Osteocyte (in vitro differentiated cells): ENCODE results near the gene DCTN5. TPM values are rescaled to one million over a fixed set of nuclear protein-coding genes. Genes with fewer than 3 reads are reported as not detected.
A peak's percentile ranks its signal among the peaks of the same experiment; 100 is the strongest.
"Not testable (repeated sequence)": the region's sequence is repeated elsewhere in the genome, so short reads cannot be mapped to it uniquely, and the experiment has no call there.

Experiments used
- DNase-seq: peaks from one replicate; pipeline ENCODE4 v3.0.0; 2021; ENCODE audit warnings: mixed read lengths; ENCODE audit not compliant: unreplicated experiment; ENCODE audit errors: extremely low spot score
- H3K27ac Mint-ChIP-seq: one replicate; pipeline ENCODE4 v1.8.0; 2021; ENCODE audit warnings: mild to moderate bottlenecking, mixed read lengths; ENCODE audit not compliant: unreplicated experiment
- H3K27me3 Mint-ChIP-seq: one replicate; pipeline ENCODE4 v1.8.0; 2021; ENCODE audit warnings: mixed read lengths; ENCODE audit not compliant: unreplicated experiment
- H3K36me3 Mint-ChIP-seq: one replicate; pipeline ENCODE4 v1.8.0; 2021; ENCODE audit warnings: mixed read lengths; ENCODE audit not compliant: unreplicated experiment
- H3K4me1 Mint-ChIP-seq: one replicate; pipeline ENCODE4 v1.8.0; 2021; ENCODE audit warnings: mixed read lengths; ENCODE audit not compliant: unreplicated experiment
- H3K4me3 Mint-ChIP-seq: one replicate; pipeline ENCODE4 v1.8.0; 2021; ENCODE audit warnings: mild to moderate bottlenecking, moderate library complexity, mixed read lengths; ENCODE audit not compliant: unreplicated experiment
- H3K9me3 Mint-ChIP-seq: one replicate; pipeline ENCODE4 v1.8.0; 2021; ENCODE audit warnings: mixed read lengths; ENCODE audit not compliant: unreplicated experiment
- CTCF ChIP-seq: fragments of 200-600 bp; sonication (generic); IDR thresholded peaks from 2 replicates; pipeline ENCODE4 v1.5.0; 2021; ENCODE audit warnings: antibody characterized with exemption, mild to moderate bottlenecking, moderate library complexity
- total RNA-seq: library from RNA; stranded (reverse); gene quantifications from 2 replicates; pipeline ENCODE4 v1.2.1, GENCODE V29; 2021

Gene DCTN5
- total RNA-seq, 1 donor from 2014 or later, result 65.3 TPM

GRCh38 chr16:23597003-23597756 lies 44.1 kb upstream of the DCTN5 start:
- no peak for TF ChIP-seq CTCF
- peak overlapping the region; percentile 40 for H3K4me3 Mint-ChIP-seq

GRCh38 chr16:23607726-23608125 lies 33.5 kb upstream of the DCTN5 start:
- TF ChIP-seq CTCF, result no peak
- Mint-ChIP-seq H3K9me3 (no peaks in the 10 kb centered on the region), H3K27me3 (no peaks in the 10 kb centered on the region), H3K27ac (no peak overlapping the region), H3K4me1 (peaks cover 12% of the 10 kb centered on the region), H3K36me3 (peaks cover 24% of the 10 kb centered on the region), H3K4me3 (no peak overlapping the region)
- DNase-seq, result no peak

More at GRCh38 chr16:23597003-23597756, 44.1 kb upstream of the DCTN5 start:
- no peak overlapping the region for H3K27ac Mint-ChIP-seq
- no peaks in the 10 kb centered on the region for H3K9me3 Mint-ChIP-seq
- peaks cover 14% of the 10 kb centered on the region for H3K4me1 Mint-ChIP-seq
- DNase-seq, result no peak
- H3K27me3 Mint-ChIP-seq, result no peaks in the 10 kb centered on the region
- H3K36me3 Mint-ChIP-seq, result peaks cover 10% of the 10 kb centered on the region

GRCh38 chr16:23608194-23608593 lies 33.1 kb upstream of the DCTN5 start:
- no peak for DNase-seq
- Mint-ChIP-seq H3K4me3 (no peak overlapping the region), H3K27ac (peak overlapping the region; percentile 86), H3K27me3 (no peaks in the 10 kb centered on the region), H3K9me3 (no peaks in the 10 kb centered on the region), H3K4me1 (peaks cover 12% of the 10 kb centered on the region), H3K36me3 (peaks cover 21% of the 10 kb centered on the region)
- no peak for TF ChIP-seq CTCF

GRCh38 chr16:23609929-23610328 lies 31.3 kb upstream of the DCTN5 start:
- Mint-ChIP-seq H3K4me1 (peaks cover 12% of the 10 kb centered on the region), H3K36me3 (peaks cover 17% of the 10 kb centered on the region), H3K27ac (no peak overlapping the region), H3K4me3 (no peak overlapping the region), H3K27me3 (no peaks in the 10 kb centered on the region), H3K9me3 (no peaks in the 10 kb centered on the region)
- no peak for TF ChIP-seq CTCF
- DNase-seq, result no peak

GRCh38 chr16:23610905-23611304 lies 30.4 kb upstream of the DCTN5 start:
- H3K27me3 Mint-ChIP-seq, DNase-seq, H3K4me3 Mint-ChIP-seq, H3K9me3 Mint-ChIP-seq, H3K27ac Mint-ChIP-seq: not testable (repeated sequence)
- peaks cover 15% of the 10 kb centered on the region for H3K36me3 Mint-ChIP-seq
- peaks cover 12% of the 10 kb centered on the region for H3K4me1 Mint-ChIP-seq
